ENCODE data around the gene PLAC9.

PLAC9 gene

GRCh38 chr10:80148166-80148805 is 15.8 kb downstream of the PLAC9 start:
- no peak for TF ChIP-seq CTCF (IDR thresholded peaks at IDR 0.05; ENCODE audit: insufficient read depth, low read depth, low read length, missing control alignments)
- H3K4me3 ChIP-seq (ENCODE audit: low read length), result no peak overlapping the region
- no peak for DNase-seq (ENCODE audit: low read depth)

- TF ChIP-seq CTCF (IDR thresholded peaks at IDR 0.05; ENCODE audit: insufficient read depth, low read depth, low read length, missing control alignments), result no peak
- DNase-seq (ENCODE audit: low read depth), result no peak
- no peak overlapping the region for H3K4me3 ChIP-seq (ENCODE audit: low read length)
Measured at GRCh38 chr10:80149123-80149522, 16.6 kb downstream of the PLAC9 start.

- no peak overlapping the region for H3K4me3 ChIP-seq (ENCODE audit: low read length)
- TF ChIP-seq CTCF (IDR thresholded peaks at IDR 0.05; ENCODE audit: insufficient read depth, low read depth, low read length, missing control alignments), result no peak
- no peak for DNase-seq (ENCODE audit: low read depth)
Measured at GRCh38 chr10:80150172-80150571, 17.6 kb downstream of the PLAC9 start.

- H3K4me3 ChIP-seq (ENCODE audit: low read length), result no peak overlapping the region
- no peak for TF ChIP-seq CTCF (IDR thresholded peaks at IDR 0.05; ENCODE audit: insufficient read depth, low read depth, low read length, missing control alignments)
- DNase-seq (ENCODE audit: low read depth), result no peak
Measured at GRCh38 chr10:80152820-80153219, 20.3 kb downstream of the PLAC9 start.

GRCh38 chr10:80153460-80153859 is 20.9 kb downstream of the PLAC9 start:
- DNase-seq (ENCODE audit: low read depth), result no peak
- no peak overlapping the region for H3K4me3 ChIP-seq (ENCODE audit: low read length)
- no peak for TF ChIP-seq CTCF (IDR thresholded peaks at IDR 0.05; ENCODE audit: insufficient read depth, low read depth, low read length, missing control alignments)

GRCh38 chr10:80154626-80154977 is 22.1 kb downstream of the PLAC9 start:
- DNase-seq (ENCODE audit: low read depth), result no peak
- no peak overlapping the region for H3K4me3 ChIP-seq (ENCODE audit: low read length)

More at GRCh38 chr10:80154626-80154977, 22.1 kb downstream of the PLAC9 start:
- TF ChIP-seq CTCF (IDR thresholded peaks at IDR 0.05; ENCODE audit: insufficient read depth, low read depth, low read length, missing control alignments), result no peak

Measured in epithelial cell of esophagus (primary cell).